H9 (cell line): Measurements from ENCODE around the gene HSD17B12. TPM values are rescaled to one million over a fixed set of nuclear protein-coding genes. Genes with fewer than 3 reads are reported as not detected.

ENCODE experiments used
- DNase-seq: peaks from one replicate; pipeline ENCODE4 v3.0.0-alpha.2; 2017
- H2AFZ ChIP-seq: one replicate; pipeline ENCODE4 v1.6.1; 2013; ENCODE audit warnings: mild to moderate bottlenecking, low read length, control low read depth, moderate library complexity
- H2AK5ac ChIP-seq: 2 replicates; pipeline ENCODE4 v1.6.1; 2013; ENCODE audit warnings: low read length, control low read depth, mixed read lengths; ENCODE audit not compliant: insufficient read length
- H2BK120ac ChIP-seq: one replicate; pipeline ENCODE4 v1.6.1; 2013; ENCODE audit warnings: low read depth, mild to moderate bottlenecking, low read length, control low read depth, inconsistent platforms; ENCODE audit not compliant: poor library complexity, severe bottlenecking
- H2BK12ac ChIP-seq: 2 replicates; pipeline ENCODE4 v1.6.1; 2013; ENCODE audit warnings: low read length, control low read depth, mixed read lengths, low read depth; ENCODE audit not compliant: insufficient read length
- H2BK15ac ChIP-seq: 2 replicates; pipeline ENCODE4 v1.6.1; 2013; ENCODE audit warnings: low read depth, low read length, control low read depth
- H2BK20ac ChIP-seq: one replicate; pipeline ENCODE4 v1.6.1; 2013; ENCODE audit warnings: low read depth, mild to moderate bottlenecking, low read length, control low read depth, inconsistent platforms; ENCODE audit not compliant: poor library complexity, severe bottlenecking
- H2BK5ac ChIP-seq: 2 replicates; pipeline ENCODE4 v1.6.1; 2013; ENCODE audit warnings: low read length, control low read depth, mixed read lengths; ENCODE audit not compliant: insufficient read length
- H3K14ac ChIP-seq: 2 replicates; pipeline ENCODE4 v1.6.1; 2013; ENCODE audit warnings: low read length, control low read depth; ENCODE audit not compliant: insufficient read depth
- H3K18ac ChIP-seq: 2 replicates; pipeline ENCODE4 v1.6.1; 2013; ENCODE audit warnings: low read depth, mild to moderate bottlenecking, mixed read lengths, low read length, control low read depth; ENCODE audit not compliant: insufficient read length
- H3K23ac ChIP-seq: 2 replicates; pipeline ENCODE4 v1.6.1; 2013; ENCODE audit warnings: low read length, control low read depth, mixed read lengths, low read depth; ENCODE audit not compliant: insufficient read length
- H3K23me2 ChIP-seq: 2 replicates; pipeline ENCODE4 v1.6.1; 2013; ENCODE audit warnings: low read depth, mild to moderate bottlenecking, mixed read lengths, low read length, control low read depth; ENCODE audit not compliant: insufficient read length, poor library complexity, severe bottlenecking
- H3K27ac ChIP-seq: 2 replicates; pipeline ENCODE4 v1.5.1; 2013; ENCODE audit warnings: low read length, control low read depth, mixed read lengths, low read depth; ENCODE audit not compliant: insufficient read length
- H3K27me3 ChIP-seq: 2 replicates; pipeline ENCODE4 v1.6.1; 2013; ENCODE audit warnings: low read length, control low read depth, inconsistent platforms; ENCODE audit not compliant: insufficient read depth
- H3K4ac ChIP-seq: 2 replicates; pipeline ENCODE4 v1.6.1; 2013; ENCODE audit warnings: low read depth, mild to moderate bottlenecking, control low read depth, inconsistent platforms, low read length, moderate library complexity
- H3K4me1 ChIP-seq: 2 replicates; pipeline ENCODE4 v1.6.1; 2013; ENCODE audit warnings: low read length, control low read depth, inconsistent platforms; ENCODE audit not compliant: insufficient read depth
- H3K4me2 ChIP-seq: 2 replicates; pipeline ENCODE4 v1.6.1; 2013; ENCODE audit warnings: low read length, control low read depth, mixed read lengths; ENCODE audit not compliant: insufficient read length, insufficient read depth
- H3K56ac ChIP-seq: 2 replicates; pipeline ENCODE4 v1.6.1; 2013; ENCODE audit warnings: low read depth, mild to moderate bottlenecking, mixed read lengths, low read length, control low read depth; ENCODE audit not compliant: insufficient read length
- H3K79me1 ChIP-seq: 2 replicates; pipeline ENCODE4 v1.6.1; 2013; ENCODE audit warnings: low read depth, mild to moderate bottlenecking, moderate library complexity, low read length, control low read depth, inconsistent platforms; ENCODE audit not compliant: insufficient read depth, poor library complexity, severe bottlenecking
- H3K79me2 ChIP-seq: 2 replicates; pipeline ENCODE4 v1.6.1; 2013; ENCODE audit warnings: low read length, control low read depth, inconsistent platforms; ENCODE audit not compliant: insufficient read depth
- H3K9ac ChIP-seq: 2 replicates; pipeline ENCODE4 v1.6.1; 2013; ENCODE audit warnings: low read length, control low read depth, mixed read lengths; ENCODE audit not compliant: insufficient read length; ENCODE audit errors: extremely low read depth
- H3K9me3 ChIP-seq: one replicate; pipeline ENCODE4 v1.6.1; 2013; ENCODE audit warnings: low read depth, low read length, inconsistent platforms; ENCODE audit not compliant: control insufficient read depth
- H3T11ph ChIP-seq: one replicate; pipeline ENCODE4 v1.6.1; 2013; ENCODE audit warnings: mild to moderate bottlenecking, low read length, control low read depth, inconsistent platforms
- H4K20me1 ChIP-seq: one replicate; pipeline ENCODE4 v1.6.1; 2013; ENCODE audit not compliant: control insufficient read depth, insufficient read length, insufficient read depth
- H4K5ac ChIP-seq: 2 replicates; pipeline ENCODE4 v1.6.1; 2013; ENCODE audit warnings: low read depth, mild to moderate bottlenecking, mixed read lengths, low read length, control low read depth; ENCODE audit not compliant: insufficient read length
- H4K8ac ChIP-seq: replicated peaks from 2 replicates; pipeline ENCODE4 v1.6.1; 2013; ENCODE audit warnings: low read length, control low read depth, mixed read lengths, low read depth; ENCODE audit not compliant: insufficient read length
- H4K91ac ChIP-seq: 2 replicates; pipeline ENCODE4 v1.6.1; 2013; ENCODE audit warnings: low read depth, mild to moderate bottlenecking, moderate library complexity, mixed read lengths, low read length, control low read depth; ENCODE audit not compliant: insufficient read length
- H3K27ac Mint-ChIP-seq, 3 experiments: 2 replicates in 2 of 3; 3 replicates in 1 of 3; pipeline ENCODE4 v1.8.0; 2020 to 2021; ENCODE audit warnings: mixed read lengths in 3 of 3, mild to moderate bottlenecking in 1 of 3, moderate library complexity in 1 of 3
- H3K27me3 Mint-ChIP-seq: 2 replicates; pipeline ENCODE4 v1.8.0; 2021; ENCODE audit warnings: low read depth, mild to moderate bottlenecking, moderate library complexity, mixed read lengths
- H3K36me3 Mint-ChIP-seq, 3 experiments: 2 replicates in 2 of 3; 3 replicates in 1 of 3; pipeline ENCODE4 v1.8.0; 2020 to 2021; ENCODE audit warnings: low read depth in 3 of 3, mixed read lengths in 3 of 3; ENCODE audit not compliant: insufficient read depth in 1 of 3
- H3K4me1 Mint-ChIP-seq, 2 experiments: 2 replicates each; pipeline ENCODE4 v1.8.0; 2020; ENCODE audit warnings: mixed read lengths in 2 of 2
- H3K4me3 Mint-ChIP-seq, 2 experiments: 2 replicates in 1 of 2; 3 replicates in 1 of 2; pipeline ENCODE4 v1.8.0; 2020 to 2021; ENCODE audit warnings: mild to moderate bottlenecking in 2 of 2, mixed read lengths in 2 of 2, moderate library complexity in 1 of 2
- H3K9me3 Mint-ChIP-seq, 2 experiments: 2 replicates in 1 of 2; 3 replicates in 1 of 2; pipeline ENCODE4 v1.8.0; 2020; ENCODE audit warnings: mild to moderate bottlenecking in 2 of 2, mixed read lengths in 2 of 2, moderate library complexity in 1 of 2
- WGBS: extraction: QIAGEN DNeasy Blood & Tissue Kit; methylation state at CpG from one replicate; pipeline ENCODE4 v1.1.7; 2013; ENCODE audit warnings: missing lambda C conversion rate, low lambda C conversion rate, mixed read lengths; ENCODE audit not compliant: insufficient read length; ENCODE audit errors: extremely low coverage; 5-methylcytosine and 5-hydroxymethylcytosine counted together
- total RNA-seq: library from RNA; stranded (reverse); gene quantifications from 2 replicates; pipeline ENCODE4 v1.2.1, GENCODE V29; 2021
- TF ChIP-seq, protein P1 (sequence below): fragments of 200-600 bp; sonication (generic); conservative IDR thresholded peaks from 3 replicates; pipeline ENCODE4 v1.8.0; 2021; ENCODE audit warnings: antibody characterized with exemption, mild to moderate bottlenecking

The HSD17B12 gene
- total RNA-seq, 1 experiment from 2014 or later = 111 TPM

DNA sequence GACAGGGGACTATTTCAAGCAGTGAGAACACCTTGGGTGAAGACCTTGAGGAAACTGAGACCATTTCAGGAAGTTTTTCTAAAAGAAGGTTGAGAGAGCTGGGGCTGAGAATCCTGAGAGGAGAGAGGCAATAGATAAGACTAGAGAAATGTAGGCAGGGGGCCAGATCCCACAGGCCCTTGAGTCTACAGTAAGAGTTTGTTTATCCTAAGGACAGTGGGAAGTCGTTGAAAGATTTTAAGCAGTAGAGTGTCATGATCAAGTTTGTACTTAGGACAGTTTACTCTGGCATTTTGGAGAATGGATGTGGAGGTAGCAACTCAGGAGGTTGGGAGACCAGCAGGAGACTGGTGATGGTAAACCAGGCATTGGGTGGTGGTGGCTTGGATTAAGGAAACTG, 17.1 kb downstream of the HSD17B12 start:
- Histone ChIP-seq H3K4me2 (no peak overlapping the region), H3T11ph (no peak overlapping the region), H2AK5ac (no peak overlapping the region), H3K23ac (no peak overlapping the region), H2BK15ac (no peak overlapping the region), H3K27ac (no peak overlapping the region), H2AFZ (no peak overlapping the region), H4K20me1 (no peaks in the 10 kb centered on the region), H3K79me2 (peaks cover 42% of the 10 kb centered on the region; the same call in 1 of the 2 replicates), H2BK20ac (no peak overlapping the region), H3K18ac (no peak overlapping the region), H3K23me2 (no peaks in the 10 kb centered on the region), H2BK5ac (no peak overlapping the region), H4K8ac (no peak overlapping the region), H2BK12ac (no peak overlapping the region), H4K91ac (no peak overlapping the region), H3K4ac (no peak overlapping the region), H3K79me1 (peaks cover 18% of the 10 kb centered on the region), H4K5ac (no peak overlapping the region), H3K27me3 (no peaks in the 10 kb centered on the region), H3K14ac (no peak overlapping the region), H3K4me1 (no peaks in the 10 kb centered on the region), H3K9me3 (no peaks in the 10 kb centered on the region), H3K56ac (no peak overlapping the region), H2BK120ac (no peak overlapping the region), H3K9ac (no peak overlapping the region)
- no peak for DNase-seq
- H3K27me3 Mint-ChIP-seq = no peaks in the 10 kb centered on the region
- H3K9me3 Mint-ChIP-seq = peaks cover 20 to 21% of the 10 kb centered on the region in 2 experiments
- H3K27ac Mint-ChIP-seq = peak overlapping the region in 1 of 3 experiments; percentile 4; a peak in 2 of 7 replicates
- H3K4me1 Mint-ChIP-seq = peaks cover 0 to 9% of the 10 kb centered on the region in 2 experiments; a peak in 1 of 4 replicates
- no CpG with 5 or more reads among the region's 1 CpG for WGBS
- TF ChIP-seq, protein P1, sequence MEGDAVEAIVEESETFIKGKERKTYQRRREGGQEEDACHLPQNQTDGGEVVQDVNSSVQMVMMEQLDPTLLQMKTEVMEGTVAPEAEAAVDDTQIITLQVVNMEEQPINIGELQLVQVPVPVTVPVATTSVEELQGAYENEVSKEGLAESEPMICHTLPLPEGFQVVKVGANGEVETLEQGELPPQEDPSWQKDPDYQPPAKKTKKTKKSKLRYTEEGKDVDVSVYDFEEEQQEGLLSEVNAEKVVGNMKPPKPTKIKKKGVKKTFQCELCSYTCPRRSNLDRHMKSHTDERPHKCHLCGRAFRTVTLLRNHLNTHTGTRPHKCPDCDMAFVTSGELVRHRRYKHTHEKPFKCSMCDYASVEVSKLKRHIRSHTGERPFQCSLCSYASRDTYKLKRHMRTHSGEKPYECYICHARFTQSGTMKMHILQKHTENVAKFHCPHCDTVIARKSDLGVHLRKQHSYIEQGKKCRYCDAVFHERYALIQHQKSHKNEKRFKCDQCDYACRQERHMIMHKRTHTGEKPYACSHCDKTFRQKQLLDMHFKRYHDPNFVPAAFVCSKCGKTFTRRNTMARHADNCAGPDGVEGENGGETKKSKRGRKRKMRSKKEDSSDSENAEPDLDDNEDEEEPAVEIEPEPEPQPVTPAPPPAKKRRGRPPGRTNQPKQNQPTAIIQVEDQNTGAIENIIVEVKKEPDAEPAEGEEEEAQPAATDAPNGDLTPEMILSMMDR = no peak
- H3K4me3 Mint-ChIP-seq = no peak overlapping the region
- peaks cover 25 to 39% (median 33%) of the 10 kb centered on the region in 3 experiments for H3K36me3 Mint-ChIP-seq
